Transverse colon (tissue), 3 donors: ENCODE results near the gene ERCC6L2.

ENCODE experiments used
- POLR2A ChIP-seq: fragments of 450-650 bp; IDR thresholded peaks from one replicate; pipeline ENCODE4 v1.6.1; 2016; ENCODE audit warnings: antibody characterized with exemption, mild to moderate bottlenecking, moderate library complexity
- TF ChIP-seq, protein P1 (sequence below), 5 experiments: fragments of 200-600 bp in 3 of 5; fragments of 450-650 bp in 2 of 5; sonication (generic) in 3 of 5; IDR thresholded peaks; 1 replicate in 2 of 5; 2 replicates in 3 of 5; pipeline ENCODE4 v1.5.1; 2016 to 2017; ENCODE audit warnings: antibody characterized with exemption in 5 of 5, inconsistent platforms in 3 of 5, mild to moderate bottlenecking in 2 of 5, moderate library complexity in 1 of 5

DNA sequence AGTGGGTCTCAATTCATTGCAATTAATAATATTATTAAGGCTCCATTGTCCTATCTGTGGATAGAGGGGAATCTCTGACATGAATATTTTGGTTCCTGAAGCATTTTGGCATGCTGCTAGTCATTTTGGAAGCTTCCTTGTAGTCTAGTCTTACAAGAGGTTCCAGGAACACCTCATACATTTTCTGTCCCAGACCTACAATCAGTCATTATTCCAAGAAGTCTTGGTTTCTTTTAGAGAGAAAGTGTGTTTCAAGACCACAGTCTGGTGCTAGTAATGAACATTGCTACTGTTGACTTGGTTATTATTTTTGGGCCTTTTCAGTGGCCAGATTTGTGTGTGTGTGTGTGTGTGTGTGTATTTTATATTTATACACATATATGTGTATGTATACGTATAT lies 98.9 kb downstream of the ERCC6L2 start:
- TF ChIP-seq POLR2A, result no peak
- TF ChIP-seq, protein P1, sequence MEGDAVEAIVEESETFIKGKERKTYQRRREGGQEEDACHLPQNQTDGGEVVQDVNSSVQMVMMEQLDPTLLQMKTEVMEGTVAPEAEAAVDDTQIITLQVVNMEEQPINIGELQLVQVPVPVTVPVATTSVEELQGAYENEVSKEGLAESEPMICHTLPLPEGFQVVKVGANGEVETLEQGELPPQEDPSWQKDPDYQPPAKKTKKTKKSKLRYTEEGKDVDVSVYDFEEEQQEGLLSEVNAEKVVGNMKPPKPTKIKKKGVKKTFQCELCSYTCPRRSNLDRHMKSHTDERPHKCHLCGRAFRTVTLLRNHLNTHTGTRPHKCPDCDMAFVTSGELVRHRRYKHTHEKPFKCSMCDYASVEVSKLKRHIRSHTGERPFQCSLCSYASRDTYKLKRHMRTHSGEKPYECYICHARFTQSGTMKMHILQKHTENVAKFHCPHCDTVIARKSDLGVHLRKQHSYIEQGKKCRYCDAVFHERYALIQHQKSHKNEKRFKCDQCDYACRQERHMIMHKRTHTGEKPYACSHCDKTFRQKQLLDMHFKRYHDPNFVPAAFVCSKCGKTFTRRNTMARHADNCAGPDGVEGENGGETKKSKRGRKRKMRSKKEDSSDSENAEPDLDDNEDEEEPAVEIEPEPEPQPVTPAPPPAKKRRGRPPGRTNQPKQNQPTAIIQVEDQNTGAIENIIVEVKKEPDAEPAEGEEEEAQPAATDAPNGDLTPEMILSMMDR (IDR thresholded peaks at IDR 0.05), result no peak
